Body of pancreas (tissue), 4 donors: ENCODE measurements around the gene TTC23L.

Source experiments
- POLR2A ChIP-seq, 3 donors: fragments of 450-650 bp; IDR thresholded peaks; one replicate each; pipeline ENCODE4 v1.6.1; 2016; ENCODE audit warnings: antibody characterized with exemption in 3 of 3, mild to moderate bottlenecking in 2 of 3
- TF ChIP-seq, protein P1 (sequence below), 7 experiments: fragments of 450-650 bp in 4 of 7; fragments of 200-600 bp in 3 of 7; sonication (generic) in 3 of 7; IDR thresholded peaks; one replicate each; pipeline ENCODE4 v1.5.1; 2016 to 2019; ENCODE audit warnings: antibody characterized with exemption in 7 of 7

DNA sequence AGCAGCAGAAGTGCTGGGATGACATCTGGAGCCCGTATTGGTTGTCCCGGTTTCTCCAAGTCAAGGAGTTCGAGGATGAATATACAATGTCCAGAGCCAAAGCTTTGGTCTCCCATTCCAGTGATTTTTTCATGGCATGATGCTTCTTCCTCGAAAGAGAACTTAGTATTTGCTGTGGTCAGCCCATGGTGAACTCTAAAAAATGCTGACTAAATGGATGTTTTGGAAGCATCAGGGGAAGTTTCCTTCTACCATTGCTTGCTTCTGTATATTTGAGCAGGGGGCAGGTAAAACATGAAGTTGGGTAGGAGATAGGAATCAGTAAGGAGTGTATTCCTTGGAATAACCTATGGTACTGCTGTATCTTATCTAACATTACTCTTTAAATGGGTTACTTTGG, 8.6 kb downstream of the TTC23L start:
- TF ChIP-seq, protein P1, sequence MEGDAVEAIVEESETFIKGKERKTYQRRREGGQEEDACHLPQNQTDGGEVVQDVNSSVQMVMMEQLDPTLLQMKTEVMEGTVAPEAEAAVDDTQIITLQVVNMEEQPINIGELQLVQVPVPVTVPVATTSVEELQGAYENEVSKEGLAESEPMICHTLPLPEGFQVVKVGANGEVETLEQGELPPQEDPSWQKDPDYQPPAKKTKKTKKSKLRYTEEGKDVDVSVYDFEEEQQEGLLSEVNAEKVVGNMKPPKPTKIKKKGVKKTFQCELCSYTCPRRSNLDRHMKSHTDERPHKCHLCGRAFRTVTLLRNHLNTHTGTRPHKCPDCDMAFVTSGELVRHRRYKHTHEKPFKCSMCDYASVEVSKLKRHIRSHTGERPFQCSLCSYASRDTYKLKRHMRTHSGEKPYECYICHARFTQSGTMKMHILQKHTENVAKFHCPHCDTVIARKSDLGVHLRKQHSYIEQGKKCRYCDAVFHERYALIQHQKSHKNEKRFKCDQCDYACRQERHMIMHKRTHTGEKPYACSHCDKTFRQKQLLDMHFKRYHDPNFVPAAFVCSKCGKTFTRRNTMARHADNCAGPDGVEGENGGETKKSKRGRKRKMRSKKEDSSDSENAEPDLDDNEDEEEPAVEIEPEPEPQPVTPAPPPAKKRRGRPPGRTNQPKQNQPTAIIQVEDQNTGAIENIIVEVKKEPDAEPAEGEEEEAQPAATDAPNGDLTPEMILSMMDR (IDR thresholded peaks at IDR 0.05) = no peak
- TF ChIP-seq POLR2A (IDR thresholded peaks at IDR 0.05) = no peak
